Thyroid gland (tissue), 4 donors: ENCODE results near the gene DIABLO. TPM values are rescaled to one million over a fixed set of nuclear protein-coding genes. Genes with fewer than 3 reads are reported as not detected.

Experiments used
- DNase-seq, 2 donors: peaks; one replicate each; pipeline ENCODE4 v3.0.0-alpha.2; 2019
- H3K27ac ChIP-seq, 3 donors: fragments of 200-600 bp; sonication (generic); 1 replicate in 2 of 3; 2 replicates in 1 of 3; pipeline ENCODE4 v1.5.1; 2016 to 2019; ENCODE audit warnings: mild to moderate bottlenecking in 1 of 3, moderate library complexity in 1 of 3
- H3K27me3 ChIP-seq: fragments of 200-600 bp; sonication (generic); one replicate; pipeline ENCODE4 v1.5.1; 2019
- H3K36me3 ChIP-seq, 2 donors: fragments of 200-600 bp; sonication (generic); one replicate each; pipeline ENCODE4 v1.5.1; 2016 to 2019
- H3K4me1 ChIP-seq, 2 donors: fragments of 200-600 bp; sonication (generic); one replicate each; pipeline ENCODE4 v1.5.1; 2017 to 2019
- H3K4me3 ChIP-seq, 3 donors: fragments of 200-600 bp; sonication (generic); replicated peaks in 1 of 3; 1 replicate in 2 of 3; 2 replicates in 1 of 3; pipeline ENCODE4 v1.5.1; 2016; ENCODE audit warnings: mild to moderate bottlenecking in 1 of 3
- H3K9me3 ChIP-seq: fragments of 200-600 bp; sonication (generic); one replicate; pipeline ENCODE4 v1.5.1; 2017
- CTCF ChIP-seq, 6 experiments: fragments of 200-600 bp in 3 of 6; fragments of 450-650 bp in 3 of 6; sonication (generic) in 3 of 6; IDR thresholded peaks; one replicate each; pipeline ENCODE4 v1.5.1; 2016 to 2019; ENCODE audit warnings: antibody characterized with exemption in 6 of 6, mild to moderate bottlenecking in 2 of 6, inconsistent platforms in 1 of 6, moderate library complexity in 1 of 6
- POLR2A ChIP-seq, 2 donors: fragments of 450-650 bp; IDR thresholded peaks; one replicate each; pipeline ENCODE4 v1.6.1; 2017; ENCODE audit warnings: antibody characterized with exemption in 2 of 2, mild to moderate bottlenecking in 2 of 2, moderate library complexity in 1 of 2
- WGBS, 2 donors: methylation state at CpG; one replicate each; pipeline ENCODE4 v1.1.5; 2017; 5-methylcytosine and 5-hydroxymethylcytosine counted together
- intact Hi-C: fragments of 100-400 bp; cut with DNase I; formaldehyde crosslinking; loops from one replicate; pipeline ENCODE4 v1.15.1; 2023
- total RNA-seq, 4 donors: library from RNA; depleted of rRNA; stranded (reverse); fragments of >200 nt; gene quantifications; one replicate each; pipeline ENCODE4 v1.2.3, GENCODE V29; 2016

The DIABLO gene
- total RNA-seq, 4 donors from 2014 or later, result 48.4 to 66.0 (median 55.4) TPM

GRCh38 chr12:122201381-122201780 lies 24.5 kb downstream of the DIABLO start:
- Histone ChIP-seq H3K27me3 (no peaks in the 10 kb centered on the region), H3K4me1 (peaks cover 0 to 14% of the 10 kb centered on the region in 2 donors)
- WGBS, 2 donors, result 89 to 91% methylated on average over 5 of the region's 5 CpGs

GRCh38 chr12:122200541-122201175 lies 25.2 kb downstream of the DIABLO start:
- no peak for TF ChIP-seq POLR2A (IDR thresholded peaks at IDR 0.05)
- TF ChIP-seq CTCF (IDR thresholded peaks at IDR 0.05), result no peak
- Histone ChIP-seq H3K27ac (no peak overlapping the region), H3K36me3 (no peaks in the 10 kb centered on the region), H3K4me1 (peaks cover 0 to 14% of the 10 kb centered on the region in 2 donors), H3K9me3 (no peaks in the 10 kb centered on the region), H3K27me3 (no peaks in the 10 kb centered on the region), H3K4me3 (no peak overlapping the region)
- intact Hi-C loops, result no loop called here
- WGBS, 2 donors, result 75 to 78% methylated on average over 10 to 19 of the region's 24 CpGs
- no peak for DNase-seq

More at GRCh38 chr12:122201381-122201780, 24.5 kb downstream of the DIABLO start:
- H3K27ac ChIP-seq, result no peak overlapping the region
- H3K9me3 ChIP-seq, result no peaks in the 10 kb centered on the region
- intact Hi-C loops, result no loop called here
- H3K36me3 ChIP-seq, result no peaks in the 10 kb centered on the region
- no peak overlapping the region for H3K4me3 ChIP-seq
- TF ChIP-seq CTCF (IDR thresholded peaks at IDR 0.05) (no peak), POLR2A (IDR thresholded peaks at IDR 0.05) (no peak)
- no peak for DNase-seq

GRCh38 chr12:122199484-122200355 lies 26.1 kb downstream of the DIABLO start:
- no peak overlapping the region for H3K27ac ChIP-seq
- no peaks in the 10 kb centered on the region for H3K27me3 ChIP-seq
- no peak overlapping the region for H3K4me3 ChIP-seq
- no peaks in the 10 kb centered on the region for H3K36me3 ChIP-seq
- TF ChIP-seq CTCF (IDR thresholded peaks at IDR 0.05) (no peak), POLR2A (IDR thresholded peaks at IDR 0.05) (no peak)
- intact Hi-C loops, result loop anchor here (5.0 kb wide), 1 partner anchor 147 kb away; no protein-coding TSS in a partner anchor
- 90 to 93% methylated on average over 29 of the region's 29 CpGs for WGBS, 2 donors
- H3K4me1 ChIP-seq, result peaks cover 0 to 14% of the 10 kb centered on the region in 2 donors
- no peaks in the 10 kb centered on the region for H3K9me3 ChIP-seq
- DNase-seq, result no peak

- no peak for DNase-seq
- H3K27ac ChIP-seq, result no peak overlapping the region
- TF ChIP-seq POLR2A (IDR thresholded peaks at IDR 0.05) (no peak), CTCF (IDR thresholded peaks at IDR 0.05) (no peak)
- intact Hi-C loops, result loop anchor here (5.0 kb wide), 1 partner anchor 145 kb away; no protein-coding TSS in a partner anchor
- H3K9me3 ChIP-seq, result no peaks in the 10 kb centered on the region
- WGBS, 2 donors, result 68 to 77% methylated on average over 1 of the region's 1 CpG
- no peaks in the 10 kb centered on the region for H3K27me3 ChIP-seq
- H3K36me3 ChIP-seq, result no peaks in the 10 kb centered on the region
- H3K4me3 ChIP-seq, result no peak overlapping the region
- H3K4me1 ChIP-seq, result no peaks in the 10 kb centered on the region
Measured at GRCh38 chr12:122197612-122197966, 28.3 kb downstream of the DIABLO start.

GRCh38 chr12:122195405-122195804 lies 30.4 kb downstream of the DIABLO start:
- no peak for TF ChIP-seq POLR2A (IDR thresholded peaks at IDR 0.05)
- no peak for TF ChIP-seq CTCF (IDR thresholded peaks at IDR 0.05)
- no peak for DNase-seq
- WGBS, 2 donors, result 82 to 94% methylated on average over 4 of the region's 4 CpGs
- Histone ChIP-seq H3K4me3 (no peak overlapping the region), H3K27ac (no peak overlapping the region), H3K9me3 (no peaks in the 10 kb centered on the region), H3K36me3 (no peaks in the 10 kb centered on the region), H3K27me3 (no peaks in the 10 kb centered on the region), H3K4me1 (no peaks in the 10 kb centered on the region)
- intact Hi-C loops, result loop anchor here (5.0 kb wide), 1 partner anchor 143 kb away; no protein-coding TSS in a partner anchor
